ENCODE data around the gene GARNL3.

DNA sequence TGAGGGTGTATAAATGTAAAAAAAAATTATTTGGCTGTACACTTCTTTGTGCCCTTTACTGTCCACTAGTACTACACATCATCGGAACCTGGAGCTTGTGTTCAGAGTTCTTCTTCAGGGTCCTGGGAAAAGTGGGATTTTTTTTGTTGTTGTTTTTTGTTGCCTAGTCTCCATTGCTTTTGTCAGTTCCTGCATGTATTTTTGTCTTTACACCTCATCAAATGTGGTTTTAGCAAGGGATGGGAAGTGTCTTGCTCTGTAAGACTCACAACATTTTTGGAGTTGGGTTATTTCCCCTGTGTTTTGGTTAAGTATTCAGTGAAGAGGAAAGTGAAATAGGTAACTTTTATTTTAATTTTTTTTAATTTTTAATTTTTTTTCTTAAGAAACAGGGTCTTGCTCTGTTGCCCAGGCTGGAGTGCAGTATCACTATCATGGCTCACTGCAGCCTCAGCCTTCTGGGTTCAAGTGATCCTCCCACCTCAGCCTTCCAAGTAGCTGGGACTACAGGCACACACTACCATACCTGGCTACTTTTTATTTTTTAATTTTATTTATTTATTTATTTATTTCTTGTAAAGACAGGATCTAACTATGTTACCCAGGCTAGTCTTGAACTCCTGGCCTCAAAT lies 40.7 kb downstream of the GARNL3 start:
- no peak for TF ChIP-seq EZH2 (IDR thresholded peaks at IDR 0.05; ENCODE audit: borderline replicate concordance, insufficient read depth, low read depth, low read length, poor library complexity, severe bottlenecking)
- TF ChIP-seq, protein P1, sequence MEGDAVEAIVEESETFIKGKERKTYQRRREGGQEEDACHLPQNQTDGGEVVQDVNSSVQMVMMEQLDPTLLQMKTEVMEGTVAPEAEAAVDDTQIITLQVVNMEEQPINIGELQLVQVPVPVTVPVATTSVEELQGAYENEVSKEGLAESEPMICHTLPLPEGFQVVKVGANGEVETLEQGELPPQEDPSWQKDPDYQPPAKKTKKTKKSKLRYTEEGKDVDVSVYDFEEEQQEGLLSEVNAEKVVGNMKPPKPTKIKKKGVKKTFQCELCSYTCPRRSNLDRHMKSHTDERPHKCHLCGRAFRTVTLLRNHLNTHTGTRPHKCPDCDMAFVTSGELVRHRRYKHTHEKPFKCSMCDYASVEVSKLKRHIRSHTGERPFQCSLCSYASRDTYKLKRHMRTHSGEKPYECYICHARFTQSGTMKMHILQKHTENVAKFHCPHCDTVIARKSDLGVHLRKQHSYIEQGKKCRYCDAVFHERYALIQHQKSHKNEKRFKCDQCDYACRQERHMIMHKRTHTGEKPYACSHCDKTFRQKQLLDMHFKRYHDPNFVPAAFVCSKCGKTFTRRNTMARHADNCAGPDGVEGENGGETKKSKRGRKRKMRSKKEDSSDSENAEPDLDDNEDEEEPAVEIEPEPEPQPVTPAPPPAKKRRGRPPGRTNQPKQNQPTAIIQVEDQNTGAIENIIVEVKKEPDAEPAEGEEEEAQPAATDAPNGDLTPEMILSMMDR (IDR thresholded peaks at IDR 0.05) = no peak
